HG02571 (cell line): ENCODE measurements around the gene DECR2.
"Not testable (repeated sequence)": the region's sequence is repeated elsewhere in the genome, so short reads cannot be mapped to it uniquely, and the experiment has no call there.

ENCODE experiments used
- ATAC-seq: cut with Tn5 transposase; IDR thresholded peaks from one replicate; pipeline ENCODE4 v1.9.1; 2021; ENCODE audit warnings: mild to moderate bottlenecking, moderate library complexity; ENCODE audit not compliant: unreplicated experiment

The DECR2 gene

DNA sequence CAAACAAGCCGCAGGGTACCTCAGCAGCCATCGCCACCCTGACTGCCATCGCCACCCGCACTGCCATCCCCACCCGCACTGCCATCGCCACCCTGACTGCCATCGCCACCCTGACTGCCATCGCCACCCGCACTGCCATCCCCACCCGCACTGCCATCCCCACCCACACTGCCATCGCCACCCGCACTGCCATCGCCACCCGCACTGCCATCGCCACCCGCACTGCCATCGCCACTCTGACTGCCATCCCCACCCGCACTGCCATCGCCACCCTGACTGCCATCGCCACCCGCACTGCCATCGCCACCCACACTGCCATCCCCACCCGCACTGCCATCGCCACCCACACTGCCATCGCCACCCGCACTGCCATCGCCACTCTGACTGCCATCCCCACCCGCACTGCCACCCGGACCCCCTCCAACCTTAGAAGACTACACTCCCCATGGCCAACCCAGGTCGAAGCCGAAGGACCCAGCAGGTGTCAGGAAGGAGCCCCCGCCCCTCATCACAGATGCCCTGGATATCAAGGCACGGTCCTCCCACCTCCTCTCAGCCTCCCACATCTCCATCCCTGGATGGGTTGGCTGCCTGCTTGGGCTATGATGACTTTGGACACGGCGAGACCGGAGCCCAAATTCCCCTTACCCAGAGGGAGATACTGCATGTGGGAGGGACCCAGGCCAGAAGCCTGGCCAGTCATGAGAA lies 23.4 kb upstream of the DECR2 start:
- ATAC-seq: not testable (repeated sequence)

DNA sequence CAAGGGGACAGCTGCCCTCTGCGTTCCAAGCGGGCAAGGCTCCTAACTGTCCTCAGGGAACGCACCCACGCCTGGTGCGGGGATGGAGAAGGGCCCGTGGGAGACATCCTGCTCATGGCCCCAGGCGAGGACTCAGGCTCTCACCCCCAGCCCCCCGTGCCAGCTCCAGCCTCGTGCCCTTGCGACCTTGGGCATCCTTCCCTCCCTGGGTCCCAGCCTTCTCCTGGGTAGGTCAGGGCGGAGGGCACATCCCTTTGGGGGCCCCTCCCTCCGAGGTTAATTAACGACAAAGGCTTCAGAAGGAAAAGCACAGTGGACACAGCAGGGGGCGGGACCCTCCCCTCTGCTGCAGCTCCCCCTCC lies 22.9 kb upstream of the DECR2 start:
- ATAC-seq: no peak

DNA sequence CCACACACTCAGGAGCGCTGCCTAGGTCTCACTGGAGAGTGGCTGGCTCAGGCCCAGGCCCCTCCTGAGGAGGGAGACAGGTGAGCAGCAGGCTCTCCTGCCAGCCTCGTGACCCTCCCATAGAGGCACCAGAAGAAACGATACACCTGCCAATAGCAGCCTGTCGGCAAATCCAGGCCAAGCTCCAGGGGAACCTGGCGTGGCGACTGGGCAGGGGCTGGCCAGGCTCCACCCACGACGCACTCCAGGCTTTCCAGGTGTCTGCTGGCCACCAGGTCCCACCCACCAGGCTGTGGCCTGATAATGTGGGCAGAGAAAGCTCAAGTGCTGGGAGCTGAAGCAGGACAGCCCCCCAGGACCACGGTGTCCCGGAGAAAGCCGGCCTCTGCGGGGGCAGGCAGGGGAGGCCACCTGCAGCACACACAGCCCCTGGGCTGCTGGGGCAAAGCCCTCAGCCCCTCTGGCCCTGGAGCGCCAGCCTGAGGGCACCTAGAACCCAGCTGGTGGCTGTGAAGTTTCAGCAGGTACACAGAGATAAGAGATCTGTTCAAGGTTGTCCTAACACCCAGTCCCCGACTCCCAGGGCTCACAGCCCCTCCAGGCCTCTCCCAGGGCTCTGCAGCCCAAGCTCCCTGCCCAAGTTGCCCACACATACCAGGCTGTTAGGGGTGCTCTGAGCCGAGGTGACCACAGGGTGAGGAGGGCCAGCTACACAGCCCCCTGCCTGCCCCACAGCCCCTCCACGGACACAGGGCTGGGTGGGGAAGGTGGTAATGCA lies 22.3 kb upstream of the DECR2 start:
- ATAC-seq: no peak

DNA sequence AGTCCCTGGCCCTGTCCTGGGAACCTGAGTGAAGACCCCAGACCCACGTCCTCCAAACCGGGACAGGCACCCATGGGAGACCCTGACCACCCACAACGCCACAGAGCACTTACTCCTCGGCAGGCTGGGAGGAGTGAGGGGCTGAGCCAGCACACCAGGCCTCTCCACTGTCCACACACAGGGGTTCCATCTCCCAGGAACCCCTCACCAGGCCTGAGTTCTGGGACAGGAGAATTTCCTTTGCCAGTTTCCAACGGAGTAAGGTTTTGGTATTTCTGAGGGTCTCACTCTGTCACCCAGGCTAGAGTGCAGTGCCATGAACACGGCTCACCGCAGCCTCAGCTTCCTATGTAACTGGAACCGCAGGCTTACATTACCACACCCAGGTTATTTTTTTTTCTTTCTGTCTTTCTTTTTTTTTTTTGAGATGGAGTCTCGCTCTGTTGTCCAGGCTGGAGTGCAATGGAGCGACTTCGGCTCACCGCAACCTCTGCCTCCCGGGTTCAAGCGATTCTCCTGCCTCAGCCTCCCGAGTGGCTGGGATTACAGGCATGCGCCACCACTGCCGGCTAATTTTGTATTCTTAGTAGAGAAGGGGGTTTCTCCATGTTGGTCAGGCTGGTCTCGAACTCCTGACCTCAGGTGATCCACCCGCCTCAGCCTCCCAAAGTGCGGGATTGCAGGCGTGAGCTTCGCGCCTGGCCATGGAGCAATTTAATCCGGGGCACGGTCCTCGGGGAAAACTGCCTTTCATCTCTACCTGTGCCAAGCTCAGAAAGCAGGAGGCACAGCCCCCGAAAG lies 21.5 kb upstream of the DECR2 start:
- ATAC-seq: no peak

DNA sequence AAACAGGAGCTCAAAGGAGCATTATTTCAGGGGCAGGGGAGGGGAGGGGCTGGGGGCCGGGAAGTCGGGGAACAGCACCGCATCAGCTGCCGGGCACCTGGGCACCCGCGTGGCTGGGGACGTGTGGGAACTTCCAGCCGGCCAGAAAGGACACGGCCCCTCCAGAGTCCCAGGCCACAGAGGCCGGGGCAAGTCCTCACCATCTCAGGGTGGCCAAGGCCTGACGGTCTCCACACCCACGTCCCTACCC lies 21.0 kb upstream of the DECR2 start:
- no peak for ATAC-seq

DNA sequence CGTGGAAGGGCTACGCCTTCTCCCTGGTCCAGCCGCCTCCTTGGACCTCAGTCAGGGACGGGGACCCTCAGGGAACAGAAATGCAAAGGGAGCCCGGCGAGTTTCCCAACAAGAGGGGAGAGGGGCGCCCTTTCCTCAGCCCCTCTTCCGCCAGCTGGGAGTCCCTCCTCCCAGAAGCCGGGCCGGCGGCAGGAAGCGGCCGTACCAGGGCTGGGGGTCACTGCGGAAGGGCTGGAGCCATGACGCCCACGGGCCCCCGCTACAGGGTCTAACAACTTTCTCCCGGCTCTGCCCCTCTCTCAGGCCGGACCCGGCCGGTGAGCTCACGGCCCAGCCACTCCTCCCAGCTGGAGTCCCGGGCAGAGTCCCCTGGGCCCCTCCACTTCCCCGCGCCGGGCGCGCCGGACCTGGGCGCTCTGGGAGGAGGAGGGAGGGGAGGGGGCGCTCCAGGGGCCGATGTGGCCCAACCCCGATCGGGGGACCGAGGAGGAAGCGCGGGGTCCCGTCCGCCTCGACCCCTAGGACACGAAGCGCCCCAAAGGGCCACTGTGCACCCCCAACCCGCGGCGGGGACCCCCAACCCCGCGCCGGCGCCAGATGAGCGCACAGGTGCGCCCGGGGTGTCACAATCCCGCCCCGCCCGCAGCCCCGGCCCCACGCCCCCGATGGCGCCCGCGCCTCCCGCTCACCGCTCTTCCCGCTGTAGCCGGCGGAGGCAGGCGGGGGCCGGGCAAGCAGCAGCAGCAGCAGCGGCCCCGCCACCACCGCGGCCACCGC lies 20.5 kb upstream of the DECR2 start:
- no peak for ATAC-seq

DNA sequence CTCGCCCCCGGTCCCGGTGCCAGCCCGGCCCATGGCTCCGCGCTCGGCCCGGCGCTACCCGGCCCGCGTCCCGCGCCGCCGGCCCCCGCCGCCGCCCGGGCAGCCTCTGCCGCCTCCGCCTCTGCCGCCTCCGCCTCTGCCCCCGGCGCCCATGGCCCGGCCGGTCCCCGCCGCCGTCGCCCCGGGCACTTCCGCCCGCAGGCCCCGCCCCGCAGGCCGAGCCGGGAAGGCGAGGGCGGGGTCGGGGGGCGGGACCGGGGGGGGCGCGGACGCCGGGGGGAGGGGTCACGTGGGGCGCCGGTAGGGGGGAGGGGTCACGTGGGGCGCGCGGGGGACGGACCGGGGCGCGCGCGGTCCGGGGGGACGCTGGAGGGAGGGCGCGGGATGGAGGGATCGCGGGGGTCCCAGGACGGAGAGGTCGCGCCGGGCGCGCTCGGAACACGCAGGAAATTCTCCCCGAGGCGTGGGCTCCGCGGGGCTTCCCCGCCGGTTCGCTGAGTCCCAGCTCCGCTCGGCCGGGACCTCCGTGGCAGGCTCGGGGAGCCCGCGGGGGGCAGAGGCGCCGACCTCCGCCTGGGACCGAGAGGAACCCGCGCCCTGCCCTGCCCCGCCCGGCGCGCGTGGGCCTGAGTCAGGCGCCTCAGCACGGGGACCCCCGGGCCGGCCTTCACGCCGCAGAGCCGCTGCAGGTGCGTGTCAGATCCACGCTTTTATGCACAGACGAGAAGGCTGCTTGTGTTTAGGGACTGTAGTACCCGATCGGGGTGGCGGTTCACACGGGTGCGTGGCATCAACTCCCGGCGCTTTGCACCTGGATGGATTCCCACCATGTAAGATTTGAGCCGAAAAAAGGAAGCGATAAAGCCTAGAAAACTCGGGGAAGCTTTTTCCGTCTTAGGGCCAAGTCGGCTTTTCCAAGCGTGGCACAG lies 19.6 kb upstream of the DECR2 start, which contains the start of gene PGAP6:
Gene PGAP6 (minus strand): TSS at position 190 of the 929 bp plus-strand sequence. CDS start 157 bp downstream, at position 33.
- peak; percentile 59 for ATAC-seq

DNA sequence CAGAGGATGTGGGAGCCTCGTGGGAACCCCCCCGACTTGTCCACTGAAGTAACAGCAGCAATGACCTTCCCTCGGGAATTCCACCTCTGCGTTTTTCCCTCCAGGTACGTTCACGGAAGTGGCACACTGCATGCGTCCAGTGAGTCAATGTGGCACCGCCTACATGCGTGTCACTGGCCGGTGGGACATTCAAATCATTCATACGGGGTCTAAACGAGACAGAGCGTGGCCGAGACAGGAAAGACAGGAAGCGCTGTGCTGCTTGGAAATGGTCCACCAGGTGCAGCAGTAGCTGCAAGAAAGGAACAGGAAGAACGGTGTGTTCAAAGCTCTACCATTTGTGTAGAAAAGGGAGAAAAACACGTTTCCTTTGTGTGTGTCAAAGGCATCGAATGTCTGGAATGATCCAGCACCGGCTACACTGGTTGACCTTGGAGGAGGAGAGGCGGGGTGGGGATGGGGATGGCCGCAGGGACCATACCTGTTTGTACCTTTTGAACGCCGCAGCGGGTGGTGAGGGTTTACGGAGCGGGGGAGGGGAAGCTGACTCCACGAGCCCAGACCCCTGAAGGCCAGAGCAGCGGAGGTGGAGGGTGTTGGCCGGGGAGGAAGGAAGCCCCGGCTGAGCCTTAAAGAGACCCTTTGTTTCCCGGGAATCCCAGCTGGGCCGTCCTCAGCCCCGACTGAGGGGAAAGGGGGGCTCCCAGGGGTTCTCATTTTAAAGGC lies 18.2 kb upstream of the DECR2 start:
- no peak for ATAC-seq

DNA sequence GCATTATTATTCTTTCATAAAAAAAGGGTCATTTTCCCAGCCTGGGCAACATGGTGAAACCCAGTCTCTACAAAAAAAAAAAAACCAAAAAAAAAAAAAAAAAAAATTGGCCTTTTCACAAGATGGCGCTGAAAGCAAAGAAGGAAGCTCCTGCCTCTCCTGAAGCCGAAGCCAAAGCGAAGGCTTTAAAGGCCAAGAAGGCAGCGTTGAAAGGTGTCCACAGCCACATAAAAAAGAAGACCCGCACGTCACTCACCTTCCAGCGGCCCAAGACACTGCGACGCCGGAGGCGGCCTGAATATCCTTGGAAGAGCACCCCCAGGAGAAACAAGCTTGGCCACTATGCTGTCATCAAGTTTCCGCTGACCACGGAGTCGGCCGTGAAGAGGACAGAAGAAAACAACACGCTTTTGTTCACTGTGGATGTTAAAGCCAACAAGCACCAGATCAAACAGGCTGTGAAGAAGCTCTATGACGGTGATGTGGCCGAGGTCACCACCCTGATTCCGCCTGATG lies 15.0 kb upstream of the DECR2 start:
- ATAC-seq: no peak

DNA sequence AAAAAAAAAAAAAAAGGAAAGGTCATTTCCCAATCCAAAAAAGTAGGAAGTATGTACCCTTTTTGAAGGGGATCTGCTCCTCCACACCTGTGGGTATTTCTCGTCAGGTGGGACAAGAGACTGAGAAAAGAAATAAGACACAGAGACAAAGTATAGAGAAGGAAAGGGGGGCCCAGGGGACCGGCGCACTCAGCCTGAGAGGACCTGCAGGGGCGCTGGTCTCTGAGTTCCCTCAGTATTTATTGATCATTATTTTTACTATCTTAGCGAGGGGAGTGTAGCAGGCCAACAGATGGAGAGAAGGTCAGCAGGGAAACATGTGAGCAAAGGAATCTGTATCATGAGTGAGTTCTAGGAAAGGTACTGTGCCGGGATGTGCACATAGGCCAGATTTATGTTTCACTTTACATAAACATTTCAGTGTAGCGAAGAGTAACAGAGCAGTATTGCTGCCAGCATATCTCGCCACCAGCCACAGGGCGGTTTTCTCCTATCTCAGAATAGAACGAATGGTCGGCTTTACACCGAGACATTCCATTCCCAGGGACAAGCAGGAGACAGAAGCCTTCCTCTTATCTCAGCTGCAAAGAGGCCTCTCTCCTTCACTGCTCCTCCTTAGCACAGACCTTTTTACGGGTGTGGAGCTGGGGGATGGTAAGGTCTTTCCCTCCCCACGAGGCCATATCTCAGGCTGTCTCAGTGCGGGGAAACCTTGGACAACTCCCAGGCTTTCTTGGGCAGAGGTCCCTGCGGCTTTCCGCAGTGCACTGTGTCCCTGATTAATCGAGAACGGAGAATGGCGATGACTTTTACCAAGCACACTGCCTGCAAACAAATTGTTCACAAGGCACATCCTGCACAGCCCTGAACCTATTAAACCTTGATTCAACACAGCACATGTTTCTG lies 13.7 kb upstream of the DECR2 start:
- not testable (repeated sequence) for ATAC-seq

DNA sequence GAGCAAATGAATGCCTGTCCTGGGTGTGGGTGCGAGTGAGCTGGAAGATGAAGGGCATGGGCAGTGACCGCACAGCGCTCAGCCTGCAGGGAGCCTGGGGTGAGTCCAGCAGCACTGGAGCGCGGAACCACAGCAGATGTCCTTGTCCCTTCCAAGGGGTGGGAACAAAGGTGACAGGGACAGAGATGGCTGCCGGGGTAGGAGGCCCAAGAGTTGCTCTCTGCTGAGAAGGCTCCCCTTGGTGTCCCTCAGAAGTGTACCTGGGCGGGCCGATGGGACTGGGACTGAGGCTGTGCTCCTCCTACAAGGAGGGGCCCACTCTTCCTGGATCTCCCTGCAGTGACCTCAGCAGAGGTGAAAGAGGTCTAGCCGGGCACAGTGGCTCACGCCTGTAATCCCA lies 12.3 kb upstream of the DECR2 start:
- no peak for ATAC-seq

DNA sequence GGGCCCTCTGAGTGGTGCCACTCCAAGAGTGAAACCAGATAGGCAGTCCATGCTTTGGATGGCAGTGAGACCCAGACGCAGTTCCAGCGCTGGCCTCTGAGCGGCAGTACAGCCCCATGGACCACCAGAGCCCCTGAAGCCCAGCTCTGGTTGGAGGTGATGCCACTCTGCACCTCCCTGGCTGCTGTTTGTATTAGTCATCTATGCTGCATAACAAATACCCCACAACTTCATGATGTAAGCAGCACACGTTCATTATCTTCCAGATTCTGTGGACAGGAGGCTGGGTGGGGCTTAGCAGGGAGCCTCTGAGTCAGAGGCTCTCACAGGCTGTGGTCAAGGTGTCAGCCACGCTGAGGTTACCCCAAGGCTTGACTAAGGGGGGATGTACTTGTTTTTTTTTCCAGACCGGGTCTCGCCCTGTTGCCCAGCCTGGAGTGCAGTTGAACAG lies 9.8 kb upstream of the DECR2 start:
- ATAC-seq: no peak

DNA sequence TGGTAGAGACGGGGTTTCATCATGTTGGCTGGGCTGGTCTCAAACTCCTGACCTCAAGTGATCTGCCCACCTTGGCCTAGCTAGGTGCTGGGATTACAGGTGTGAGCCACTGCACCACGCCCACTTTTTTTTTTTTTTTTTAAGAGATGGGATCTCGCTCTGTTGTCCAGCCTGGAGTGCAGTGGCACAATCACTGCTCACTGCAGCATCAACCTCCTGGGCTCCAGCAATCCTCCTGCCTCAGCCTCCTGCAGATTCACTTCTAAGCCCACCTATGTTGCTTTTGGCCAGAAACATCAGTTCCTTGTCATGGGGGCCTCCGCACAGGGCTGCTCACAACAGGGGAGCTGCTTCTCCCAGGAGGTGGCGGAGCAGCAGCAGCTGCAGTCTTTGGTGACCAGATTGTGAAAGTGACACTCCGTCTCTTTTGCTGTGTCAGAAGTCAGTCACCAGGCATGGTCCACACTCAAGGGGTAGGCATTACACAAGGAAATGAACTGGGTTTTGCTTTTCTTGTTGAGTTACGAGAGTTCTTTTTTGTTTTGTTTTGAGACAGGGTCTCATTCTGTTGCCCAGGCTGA lies 9.1 kb upstream of the DECR2 start:
- no peak for ATAC-seq

DNA sequence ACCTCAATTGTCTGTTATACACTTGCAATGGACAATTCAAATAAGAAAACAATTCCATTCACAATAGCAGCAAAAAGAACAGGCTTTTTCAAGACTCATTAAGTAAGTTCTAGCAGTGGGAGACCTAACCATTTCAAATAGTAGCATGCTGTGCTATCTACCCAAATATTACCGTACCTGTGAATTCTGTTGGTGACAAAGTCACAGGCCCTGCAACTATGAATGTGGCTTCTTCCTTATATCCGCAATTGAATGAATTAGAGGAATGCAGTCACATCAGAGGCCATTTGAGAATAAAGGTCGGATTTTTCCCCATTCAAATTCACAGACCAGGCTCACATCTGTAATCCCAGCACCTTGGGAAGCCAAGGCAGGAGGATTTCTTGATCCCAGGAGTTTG lies 5.5 kb upstream of the DECR2 start:
- ATAC-seq: no peak

DNA sequence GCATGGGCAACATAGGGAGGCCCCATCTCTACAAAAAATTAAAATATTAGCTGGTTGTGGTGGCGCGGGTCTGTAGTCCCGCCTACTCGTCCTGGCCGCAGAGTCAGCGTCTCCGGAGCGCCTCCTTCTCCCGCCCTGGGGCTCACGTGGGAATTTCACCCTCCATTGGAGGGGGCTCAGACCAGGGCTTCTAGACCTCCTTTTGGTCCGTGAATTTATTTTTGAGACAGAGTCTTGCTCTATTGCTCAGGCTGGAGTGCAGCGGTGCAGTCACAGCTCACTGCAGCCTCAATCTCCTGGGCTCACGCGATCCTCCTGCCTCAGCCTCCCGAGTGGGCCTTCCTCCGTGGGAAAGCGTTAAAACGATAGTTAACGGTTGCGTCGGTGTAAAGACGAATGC lies 5.1 kb upstream of the DECR2 start:
- no peak for ATAC-seq

DNA sequence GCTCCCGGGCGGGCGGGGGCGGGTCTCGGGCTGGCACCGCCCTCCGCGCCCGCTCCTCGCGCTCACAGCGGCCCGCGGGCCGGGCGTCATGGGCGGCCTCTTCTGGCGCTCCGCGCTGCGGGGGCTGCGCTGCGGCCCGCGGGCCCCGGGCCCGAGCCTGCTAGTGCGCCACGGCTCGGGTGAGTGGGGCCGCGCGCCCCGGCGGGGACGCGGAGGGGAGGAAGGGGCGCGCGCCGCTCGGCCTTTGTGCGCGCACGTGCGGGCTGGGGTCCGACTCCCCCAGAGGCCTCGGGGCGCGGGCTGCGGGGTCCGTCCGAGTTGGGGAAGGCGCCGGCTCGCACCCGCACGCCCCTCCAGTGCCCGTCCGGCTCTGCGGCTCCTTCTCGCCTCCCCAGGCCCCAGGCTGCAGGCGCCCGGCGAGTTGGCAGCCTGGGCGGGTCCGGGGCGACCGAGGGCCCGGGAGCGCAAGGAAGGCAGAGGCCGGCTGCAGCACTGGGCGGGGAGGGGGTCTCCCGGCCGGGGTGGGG lies 4.5 kb upstream of the DECR2 start, which contains the start of gene NME4:
Gene NME4 (plus strand): TSS at position 65 of the 527 bp plus-strand sequence. CDS start 24 bp downstream, at position 89.
- ATAC-seq: no peak

DNA sequence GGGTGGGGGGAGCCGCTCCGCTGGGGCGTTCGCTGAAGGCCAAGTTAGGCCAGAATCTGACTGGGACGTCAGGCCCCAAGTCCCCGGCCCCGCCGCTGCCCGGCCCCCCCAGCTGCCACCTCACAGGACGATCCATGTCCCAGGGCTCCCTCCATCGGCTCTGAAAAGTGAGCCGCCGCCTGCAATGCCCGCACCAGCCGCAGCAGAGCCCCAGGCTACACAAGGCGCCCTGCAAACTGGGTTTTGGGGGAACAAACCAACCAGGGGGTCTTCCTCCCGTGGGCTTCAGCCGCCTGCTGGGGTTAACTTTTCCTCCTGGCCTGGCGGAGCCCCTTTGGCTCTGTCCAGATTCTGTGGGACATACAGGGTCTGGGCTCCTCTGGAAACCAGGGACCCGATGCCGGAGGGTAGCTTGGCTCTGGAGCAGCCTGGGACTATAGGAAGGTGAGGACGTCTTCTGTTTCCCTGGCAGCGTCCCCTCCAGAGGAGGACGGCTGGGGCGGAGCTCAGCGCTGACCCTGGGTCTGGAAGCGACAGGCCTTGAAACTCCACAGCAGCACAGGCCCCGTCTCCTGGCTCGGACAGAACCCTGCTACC lies 3.9 kb upstream of the DECR2 start:
- no peak for ATAC-seq
